HG03039 (cell line): ENCODE measurements around the gene LY86.
"Not testable (repeated sequence)": the region's sequence is repeated elsewhere in the genome, so short reads cannot be mapped to it uniquely, and the experiment has no call there.

Experiments
- ATAC-seq: cut with Tn5 transposase; IDR thresholded peaks from one replicate; pipeline ENCODE4 v1.9.1; 2021; ENCODE audit warnings: mild to moderate bottlenecking, moderate library complexity; ENCODE audit not compliant: unreplicated experiment

Gene LY86

GRCh38 chr6:6595025-6595424 is 6.5 kb downstream of the LY86 start:
- ATAC-seq = no peak

- ATAC-seq = no peak
These were observed 7.4 kb downstream of the LY86 start for GRCh38 chr6:6595952-6596351.

GRCh38 chr6:6596529-6597328 is 8.2 kb downstream of the LY86 start:
- ATAC-seq = no peak

GRCh38 chr6:6597682-6598081 is 9.2 kb downstream of the LY86 start:
- ATAC-seq = no peak

- ATAC-seq = no peak
These were observed 11.0 kb downstream of the LY86 start for GRCh38 chr6:6599468-6599873.

GRCh38 chr6:6600875-6601274 is 12.4 kb downstream of the LY86 start:
- ATAC-seq = no peak

- ATAC-seq = no peak
These were observed 13.7 kb downstream of the LY86 start for GRCh38 chr6:6602262-6602661.

GRCh38 chr6:6603317-6603716 is 14.8 kb downstream of the LY86 start:
- no peak for ATAC-seq

- no peak for ATAC-seq
These were observed 15.5 kb downstream of the LY86 start for GRCh38 chr6:6604015-6604414.

- no peak for ATAC-seq
These were observed 16.0 kb downstream of the LY86 start for GRCh38 chr6:6604566-6604965.

- ATAC-seq = no peak
These were observed 17.4 kb downstream of the LY86 start for GRCh38 chr6:6605873-6606272.

- ATAC-seq = not testable (repeated sequence)
These were observed 18.0 kb downstream of the LY86 start for GRCh38 chr6:6606391-6607030.

- no peak for ATAC-seq
These were observed 20.9 kb downstream of the LY86 start for GRCh38 chr6:6609450-6609849.

GRCh38 chr6:6610031-6610591 is 21.6 kb downstream of the LY86 start:
- ATAC-seq = peak; percentile 72

GRCh38 chr6:6611486-6611885 is 23.0 kb downstream of the LY86 start:
- no peak for ATAC-seq

- no peak for ATAC-seq
These were observed 23.8 kb downstream of the LY86 start for GRCh38 chr6:6612308-6612707.

- not testable (repeated sequence) for ATAC-seq
These were observed 24.7 kb downstream of the LY86 start for GRCh38 chr6:6613103-6613718.

GRCh38 chr6:6614096-6614982 is 25.8 kb downstream of the LY86 start:
- no peak for ATAC-seq

GRCh38 chr6:6614983-6615349 is 26.4 kb downstream of the LY86 start:
- no peak for ATAC-seq

- no peak for ATAC-seq
These were observed 28.1 kb downstream of the LY86 start for GRCh38 chr6:6616656-6617055.
